HG02970 (cell line): ENCODE results near the gene F8A1.
A peak's percentile ranks its signal among the peaks of the same experiment; 100 is the strongest.
"Not testable (repeated sequence)": the region's sequence is repeated elsewhere in the genome, so short reads cannot be mapped to it uniquely, and the experiment has no call there.

ENCODE experiments used
- ATAC-seq: cut with Tn5 transposase; IDR thresholded peaks from one replicate; pipeline ENCODE4 v1.9.1; 2021; ENCODE audit warnings: mild to moderate bottlenecking, moderate library complexity, moderate number of reproducible peaks; ENCODE audit not compliant: unreplicated experiment, low FRiP score

F8A1 gene

DNA sequence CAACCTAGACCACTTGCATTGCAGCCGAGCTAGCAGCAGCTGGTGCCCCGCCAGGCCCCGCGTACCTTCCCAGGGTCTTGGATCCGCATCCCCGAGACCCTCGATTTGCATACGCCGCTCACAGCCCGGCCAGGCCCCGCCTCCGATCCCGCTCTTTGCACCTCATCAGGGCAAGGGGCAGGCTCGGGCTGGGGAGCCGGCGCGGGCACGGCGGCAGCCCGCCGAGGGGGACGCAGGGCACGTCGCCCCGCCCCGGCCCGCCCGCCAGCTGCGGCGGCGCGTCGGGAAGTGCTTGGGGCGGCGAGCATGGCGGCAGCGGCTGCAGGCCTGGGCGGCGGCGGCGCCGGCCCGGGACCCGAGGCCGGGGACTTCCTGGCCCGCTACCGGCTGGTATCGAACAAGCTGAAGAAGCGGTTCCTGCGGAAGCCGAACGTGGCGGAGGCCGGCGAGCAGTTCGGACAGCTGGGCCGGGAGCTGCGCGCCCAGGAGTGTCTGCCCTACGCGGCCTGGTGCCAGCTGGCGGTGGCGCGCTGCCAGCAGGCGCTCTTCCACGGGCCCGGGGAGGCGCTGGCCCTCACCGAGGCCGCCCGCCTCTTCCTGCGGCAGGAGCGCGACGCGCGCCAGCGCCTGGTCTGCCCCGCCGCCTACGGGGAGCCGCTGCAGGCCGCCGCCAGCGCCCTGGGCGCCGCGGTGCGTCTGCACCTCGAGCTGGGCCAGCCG is at the start of gene F8A1:
F8A1 (plus strand) TSS at position 287 of the 720 bp plus-strand sequence; CDS start at position 307, 20 bp downstream.
- peak; percentile 50 for ATAC-seq

- no peak for ATAC-seq
Observed at GRCh38 chrX:154840856-154841255, 45.3 kb upstream of the F8A1 start.

DNA sequence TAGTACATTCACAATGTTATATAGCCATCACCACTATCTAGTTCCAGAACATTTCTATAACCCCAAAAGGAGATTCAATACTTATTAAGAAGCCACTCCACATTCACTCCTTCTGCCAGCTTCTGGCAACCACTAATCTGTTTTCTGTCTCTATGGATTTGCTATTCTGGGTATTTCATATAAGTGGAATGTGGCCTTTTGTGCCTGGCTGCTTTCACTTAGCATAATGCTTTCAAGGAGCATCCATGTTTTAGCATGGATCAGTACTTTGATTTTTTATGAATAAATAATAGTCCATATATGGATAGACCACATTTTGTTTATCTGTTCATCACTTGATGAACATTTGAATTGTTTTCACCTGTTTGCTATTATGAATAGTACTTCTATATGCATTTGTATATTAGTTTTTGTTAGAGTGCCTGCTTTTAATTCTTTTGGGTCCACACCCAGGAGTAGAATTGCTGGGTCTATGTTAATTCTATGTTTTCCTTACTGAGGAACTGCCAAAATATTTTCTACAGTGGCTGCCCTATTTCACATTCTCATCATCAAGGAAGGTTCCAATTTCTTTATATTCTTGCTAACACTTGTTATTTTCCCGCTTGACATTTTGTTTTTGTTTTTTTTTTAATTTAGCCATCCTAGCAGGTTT is 35.1 kb upstream of the F8A1 start:
- no peak for ATAC-seq

GRCh38 chrX:154855256-154855655 is 30.9 kb upstream of the F8A1 start:
- no peak for ATAC-seq

GRCh38 chrX:154868522-154868921 is 17.6 kb upstream of the F8A1 start:
- ATAC-seq: not testable (repeated sequence)

DNA sequence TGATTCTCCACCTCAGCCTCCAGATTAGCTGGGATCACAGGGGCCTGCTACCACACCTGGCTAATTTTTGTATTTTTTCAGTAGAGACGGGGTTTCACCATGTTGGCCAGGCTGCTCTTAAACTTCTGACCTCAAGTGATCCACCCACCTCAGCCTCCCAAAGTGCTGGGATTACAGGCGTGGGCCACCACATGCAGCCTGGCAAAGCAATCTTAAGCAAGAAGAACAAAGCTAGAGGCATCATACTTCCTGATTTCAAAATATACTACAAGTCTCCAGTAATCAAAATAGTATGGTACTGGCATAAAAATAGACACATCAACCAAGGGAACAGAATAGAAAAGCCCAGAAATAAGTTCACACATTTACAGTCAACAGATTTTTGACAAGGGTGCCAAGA is 12.8 kb upstream of the F8A1 start:
- ATAC-seq: no peak

DNA sequence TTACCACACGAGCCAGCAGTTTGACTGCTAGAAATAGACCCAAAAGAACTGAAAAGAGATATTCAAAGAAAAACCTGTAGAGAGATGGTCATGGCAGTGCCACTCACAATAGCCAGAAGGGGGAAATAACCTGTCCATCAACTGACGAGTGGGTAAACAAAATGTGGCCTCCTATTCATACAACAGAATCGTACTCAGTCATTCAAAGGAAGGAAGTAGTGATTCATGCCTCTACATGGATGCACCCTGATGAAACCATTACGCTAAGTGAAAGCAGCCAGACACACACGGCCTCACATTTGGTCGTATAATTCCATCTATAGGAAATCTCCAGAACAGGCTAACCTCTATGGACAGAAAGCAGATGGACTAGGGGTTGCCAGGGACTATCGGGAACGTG is 2.1 kb upstream of the F8A1 start:
- ATAC-seq: not testable (repeated sequence)

DNA sequence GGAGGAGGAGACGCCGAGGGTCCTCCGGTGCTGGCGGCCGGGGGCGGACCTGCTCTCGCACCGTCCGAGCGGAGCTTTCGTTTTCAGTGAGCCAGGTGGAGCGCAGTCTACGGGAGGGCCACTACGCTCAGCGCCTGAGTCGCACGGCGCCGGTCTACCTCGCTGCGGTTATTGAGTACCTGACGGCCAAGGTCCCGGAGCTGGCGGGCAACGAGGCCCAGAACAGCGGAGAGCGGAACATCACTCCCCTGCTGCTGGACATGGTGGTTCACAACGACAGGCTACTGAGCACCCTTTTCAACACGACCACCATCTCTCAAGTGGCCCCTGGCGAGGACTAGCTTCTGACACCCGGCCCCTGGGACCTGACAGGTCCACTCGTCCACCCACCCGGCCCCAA is 1.1 kb upstream of the F8A1 start:
- not testable (repeated sequence) for ATAC-seq

DNA sequence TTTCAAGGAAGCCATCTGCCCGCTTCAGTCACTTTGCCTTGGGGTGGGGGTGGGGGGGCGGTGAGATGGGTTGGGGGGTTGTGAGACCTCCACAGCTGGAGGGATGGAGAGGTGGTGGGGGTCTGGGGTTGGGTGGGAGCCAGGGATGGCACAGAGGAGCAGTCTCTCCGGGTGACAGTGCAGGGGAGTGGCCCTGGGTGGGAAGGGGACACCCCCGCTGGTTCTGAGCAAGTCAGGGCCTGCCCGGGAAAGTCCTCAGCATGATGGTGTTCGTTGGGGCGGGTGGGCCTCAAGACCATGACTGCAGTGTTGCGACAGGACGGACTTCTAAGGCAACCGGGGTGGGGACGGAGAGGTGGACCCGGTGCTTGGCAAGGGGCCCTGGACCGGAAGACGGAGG is 606 bp upstream of the F8A1 start:
- ATAC-seq: not testable (repeated sequence)

DNA sequence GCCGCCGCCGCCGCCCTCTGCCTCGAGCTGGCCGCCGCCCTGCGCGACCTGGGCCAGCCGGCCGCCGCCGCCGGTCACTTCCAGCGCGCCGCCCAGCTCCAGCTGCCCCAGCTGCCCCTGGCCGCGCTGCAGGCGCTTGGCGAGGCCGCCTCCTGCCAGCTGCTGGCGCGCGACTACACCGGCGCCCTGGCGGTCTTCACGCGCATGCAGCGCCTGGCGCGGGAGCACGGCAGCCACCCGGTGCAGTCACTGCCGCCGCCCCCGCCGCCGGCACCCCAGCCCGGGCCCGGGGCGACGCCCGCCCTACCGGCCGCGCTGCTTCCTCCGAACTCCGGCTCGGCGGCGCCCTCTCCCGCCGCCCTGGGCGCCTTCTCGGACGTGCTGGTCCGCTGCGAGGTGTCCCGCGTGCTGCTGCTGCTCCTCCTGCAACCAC is 650 bp downstream of the F8A1 start:
- ATAC-seq: peak; percentile 53

DNA sequence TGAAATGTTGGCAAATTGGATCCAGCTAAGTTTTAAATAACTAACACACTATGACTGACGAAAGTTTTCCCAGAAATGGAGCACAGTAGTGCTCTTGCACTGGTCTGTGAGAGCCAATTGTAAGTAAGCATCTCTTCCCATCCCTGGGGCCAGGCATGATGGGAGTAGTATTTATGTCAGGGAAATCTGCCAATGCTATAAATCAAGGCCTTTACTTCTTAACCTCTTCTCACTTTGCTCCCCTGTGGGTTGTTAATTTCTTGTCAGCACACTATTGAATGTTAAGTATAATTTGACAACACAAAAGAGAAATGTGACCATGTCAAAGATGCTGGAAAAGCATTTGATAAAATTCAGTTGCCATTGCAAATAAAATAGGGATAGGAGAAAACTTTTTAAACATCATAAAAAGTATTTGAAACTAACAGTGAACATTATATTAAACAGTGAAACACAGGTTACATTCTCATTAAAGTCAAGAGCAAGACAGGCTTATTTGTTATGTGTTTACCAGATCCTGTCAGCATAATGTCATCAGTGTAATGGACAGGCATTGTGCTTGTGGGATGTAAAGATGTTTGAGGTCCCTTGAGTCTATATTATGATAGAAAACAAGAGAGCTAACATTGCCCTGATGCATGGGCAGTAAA is 5.0 kb downstream of the F8A1 start:
- no peak for ATAC-seq

GRCh38 chrX:154892296-154892695 is 6.1 kb downstream of the F8A1 start:
- no peak for ATAC-seq

GRCh38 chrX:154900323-154900722 is 14.2 kb downstream of the F8A1 start:
- no peak for ATAC-seq

DNA sequence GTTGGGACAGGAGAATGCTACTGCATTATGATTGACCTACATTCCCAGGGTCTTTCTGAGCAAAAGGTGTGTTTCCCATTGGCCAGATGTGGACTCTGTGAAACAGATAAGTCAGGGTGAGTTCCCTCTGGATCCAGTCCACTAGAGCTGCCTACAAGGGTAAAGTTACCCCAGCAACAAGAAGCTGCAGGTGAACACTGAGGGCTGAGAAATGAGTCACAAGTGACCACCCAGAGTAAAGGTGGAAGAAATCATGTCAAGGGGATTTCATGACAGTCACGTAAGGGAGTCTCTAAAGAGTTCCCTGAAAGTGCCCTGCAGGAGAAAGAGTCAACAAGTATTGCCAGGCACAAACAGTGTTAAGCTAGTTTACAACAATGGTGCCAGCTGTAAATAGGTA is 16.3 kb downstream of the F8A1 start:
- no peak for ATAC-seq

- no peak for ATAC-seq
Observed at GRCh38 chrX:154908821-154909220, 22.7 kb downstream of the F8A1 start.

DNA sequence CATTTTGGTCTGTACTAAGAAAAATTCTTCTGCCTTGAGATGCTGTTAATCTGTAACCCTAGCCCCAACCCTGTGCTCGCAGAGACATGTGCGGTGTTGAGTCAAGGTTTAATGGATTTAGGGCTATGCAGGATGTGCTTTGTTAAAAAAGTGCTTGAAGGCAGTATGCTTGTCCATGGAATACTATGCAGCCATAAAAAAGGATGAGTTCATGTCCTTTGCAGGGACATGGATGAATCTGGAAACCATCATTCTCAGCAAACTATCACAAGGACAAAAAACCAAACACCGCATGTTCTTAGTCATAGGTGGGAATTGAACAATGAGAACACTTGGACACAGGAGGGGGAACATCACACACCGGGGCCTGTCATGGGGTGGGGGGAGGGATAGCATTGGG is 23.9 kb downstream of the F8A1 start:
- ATAC-seq: not testable (repeated sequence)

DNA sequence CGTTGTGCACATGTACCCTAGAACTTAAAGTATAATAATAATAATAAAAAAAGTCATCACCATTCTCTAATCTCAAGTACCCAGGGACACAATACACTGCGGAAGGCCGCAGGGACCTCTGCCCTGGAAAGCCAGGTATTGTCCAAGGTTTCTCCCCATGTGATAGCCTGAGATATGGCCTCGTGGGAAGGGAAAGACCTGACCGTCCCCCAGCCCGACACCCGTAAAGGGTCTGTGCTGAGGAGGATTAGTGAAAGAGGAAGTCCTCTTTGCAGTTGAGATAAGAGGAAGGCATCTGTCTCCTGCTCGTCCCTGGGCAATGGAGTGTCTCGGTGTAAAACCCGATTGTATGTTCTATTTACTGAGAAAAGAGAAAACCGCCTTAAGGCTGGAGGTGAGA is 24.4 kb downstream of the F8A1 start:
- ATAC-seq: not testable (repeated sequence)

- ATAC-seq: no peak
Observed at GRCh38 chrX:154914052-154914451, 27.9 kb downstream of the F8A1 start.

DNA sequence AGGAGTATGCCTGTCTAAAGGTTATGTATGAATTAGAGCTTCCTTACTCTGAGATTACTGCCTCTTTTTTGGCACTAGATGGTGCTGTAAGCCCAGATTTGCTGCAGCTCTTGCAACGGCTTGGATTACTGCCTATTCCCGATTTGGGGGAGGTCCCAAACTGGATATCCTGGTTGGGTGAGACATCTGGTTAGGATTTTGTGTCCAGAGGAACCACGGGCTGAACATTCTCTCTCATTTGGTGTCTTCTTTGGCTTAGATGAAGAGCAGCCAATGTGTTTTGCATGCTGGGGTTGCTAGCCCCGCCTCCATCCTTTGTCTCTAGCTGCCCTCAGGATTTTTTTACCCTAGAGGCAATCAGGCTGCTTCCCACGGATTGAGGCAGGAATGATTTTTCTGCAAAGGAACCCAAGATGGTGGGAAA is 31.9 kb downstream of the F8A1 start:
- no peak for ATAC-seq

DNA sequence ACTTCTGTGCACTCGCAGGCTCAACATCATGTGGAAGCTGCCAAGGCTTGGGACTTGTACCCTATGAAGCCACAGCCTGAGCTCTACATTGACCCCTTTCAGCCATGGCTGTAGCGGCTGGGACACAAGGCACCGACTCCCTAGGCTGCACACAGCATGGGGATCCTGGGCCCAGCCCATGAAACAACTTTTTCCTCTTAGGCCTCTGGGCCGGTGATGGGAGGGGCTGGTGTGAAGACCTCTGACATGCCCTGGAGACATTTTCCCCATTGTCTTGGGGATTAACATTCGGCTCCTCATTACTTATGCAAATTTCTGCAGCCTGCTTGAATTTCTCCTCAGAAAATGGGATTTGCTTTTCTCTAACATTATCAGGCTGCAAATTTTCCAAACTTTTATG is 38.6 kb downstream of the F8A1 start:
- ATAC-seq: not testable (repeated sequence)
